Measurements from ENCODE around the gene TMEM72.

The TMEM72 gene

DNA sequence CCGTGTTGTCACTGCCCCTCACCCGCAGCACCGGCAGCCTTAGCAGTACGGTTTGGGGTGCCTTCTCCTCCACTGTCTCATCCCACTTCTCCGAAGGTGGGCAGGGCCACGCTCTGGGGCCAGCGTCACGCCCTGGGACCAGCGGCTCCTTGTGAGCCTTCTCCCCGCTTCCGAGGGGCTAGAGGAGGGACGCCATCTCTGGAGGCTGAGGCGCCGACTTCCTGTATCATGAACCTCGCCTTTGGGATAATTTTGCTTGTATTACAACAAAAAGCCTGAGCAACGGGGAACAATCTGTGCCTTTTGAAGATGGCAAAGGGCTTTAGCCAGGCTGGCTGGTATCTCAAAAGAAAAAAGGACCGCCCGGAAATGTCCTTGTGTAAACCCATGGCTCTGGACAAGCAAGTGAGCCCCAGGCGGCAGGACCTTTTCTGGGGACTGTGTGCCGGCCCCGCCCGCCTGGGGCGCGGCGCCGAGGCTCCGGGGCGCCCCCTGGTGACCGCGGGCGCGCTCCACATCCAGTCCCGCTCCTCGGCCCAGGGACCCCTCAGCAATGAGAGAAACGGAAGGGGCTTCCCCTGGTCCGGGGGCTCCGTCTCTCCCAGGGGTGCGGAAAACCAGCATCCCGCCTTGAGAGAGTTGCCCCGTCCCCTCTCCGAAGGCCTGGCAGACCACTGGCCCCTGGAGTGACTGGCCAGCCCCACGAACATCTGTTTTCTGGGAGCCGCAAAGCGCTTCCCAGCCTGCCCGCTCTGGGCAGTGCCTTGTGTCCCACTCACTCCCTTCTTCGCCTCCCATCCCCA is 63.7 kb downstream of the TMEM72 start:
- peak; percentile 87 for ATAC-seq

DNA sequence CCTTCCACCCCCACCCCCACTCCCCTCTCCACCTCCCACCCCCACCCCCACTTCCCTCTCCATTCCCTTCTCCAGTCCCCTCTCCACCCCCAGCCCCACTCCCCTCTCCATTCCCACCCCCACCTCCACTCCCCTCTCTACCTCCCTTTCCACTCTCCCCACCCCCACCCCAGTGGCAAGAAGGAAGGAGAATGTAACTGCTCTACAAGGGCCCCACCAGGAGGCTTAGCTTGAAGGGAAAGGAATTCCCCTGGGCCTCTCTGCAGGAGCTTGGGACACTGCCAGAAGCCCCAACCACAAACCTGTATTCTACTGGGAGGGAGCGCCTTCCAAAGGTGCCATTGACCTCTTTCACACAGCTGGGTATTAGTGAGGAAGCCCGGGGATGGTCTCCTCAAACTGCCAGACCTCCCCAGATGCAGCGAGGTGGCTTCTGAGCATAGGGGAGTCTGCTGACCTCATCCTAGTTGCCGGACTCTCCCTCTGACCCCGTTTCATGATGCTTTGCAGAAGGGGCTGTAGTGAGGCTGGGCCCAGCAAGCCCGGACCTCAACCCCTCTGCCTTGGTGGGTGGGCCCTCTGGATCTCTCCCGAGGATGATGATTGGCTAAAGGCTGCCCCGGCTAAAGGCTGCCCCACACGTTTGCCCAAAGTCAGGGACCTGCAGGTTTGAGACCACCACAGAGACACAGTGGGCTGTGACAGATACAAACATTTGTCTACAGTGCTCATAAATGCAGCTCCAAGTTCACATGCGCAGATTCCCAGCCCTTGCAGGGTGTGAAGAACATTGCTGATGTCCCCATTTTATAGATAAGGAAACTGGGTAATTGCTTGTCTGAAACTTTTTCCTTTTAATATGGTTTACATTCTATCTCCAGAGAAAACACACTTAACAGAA is 64.5 kb downstream of the TMEM72 start:
- ATAC-seq: peak; percentile 1; the same call in 1 of the 3 replicates
- TF ChIP-seq SNAI2 (CRISPR knock-in tag; IDR thresholded peaks at IDR 0.05): no peak
- TF ChIP-seq ESRRG (CRISPR knock-in tag; IDR thresholded peaks at IDR 0.05): no peak
- no peak for TF ChIP-seq TOX (CRISPR knock-in tag; IDR thresholded peaks at IDR 0.05; ENCODE audit: borderline replicate concordance)
- TF ChIP-seq, protein P1, sequence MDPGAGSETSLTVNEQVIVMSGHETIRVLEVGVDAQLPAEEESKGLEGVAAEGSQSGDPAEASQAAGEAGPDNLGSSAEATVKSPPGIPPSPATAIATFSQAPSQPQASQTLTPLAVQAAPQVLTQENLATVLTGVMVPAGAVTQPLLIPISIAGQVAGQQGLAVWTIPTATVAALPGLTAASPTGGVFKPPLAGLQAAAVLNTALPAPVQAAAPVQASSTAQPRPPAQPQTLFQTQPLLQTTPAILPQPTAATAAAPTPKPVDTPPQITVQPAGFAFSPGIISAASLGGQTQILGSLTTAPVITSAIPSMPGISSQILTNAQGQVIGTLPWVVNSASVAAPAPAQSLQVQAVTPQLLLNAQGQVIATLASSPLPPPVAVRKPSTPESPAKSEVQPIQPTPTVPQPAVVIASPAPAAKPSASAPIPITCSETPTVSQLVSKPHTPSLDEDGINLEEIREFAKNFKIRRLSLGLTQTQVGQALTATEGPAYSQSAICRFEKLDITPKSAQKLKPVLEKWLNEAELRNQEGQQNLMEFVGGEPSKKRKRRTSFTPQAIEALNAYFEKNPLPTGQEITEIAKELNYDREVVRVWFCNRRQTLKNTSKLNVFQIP (CRISPR knock-in tag; IDR thresholded peaks at IDR 0.05; ENCODE audit: borderline replicate concordance, low read depth): no peak
- TF ChIP-seq OSR1 (CRISPR knock-in tag; IDR thresholded peaks at IDR 0.05): no peak
- TF ChIP-seq CSDC2 (CRISPR knock-in tag; IDR thresholded peaks at IDR 0.05): no peak
- no peak for TF ChIP-seq PPARA (CRISPR knock-in tag; IDR thresholded peaks at IDR 0.05; ENCODE audit: borderline replicate concordance)
- no peak for TF ChIP-seq RARB (CRISPR knock-in tag; IDR thresholded peaks at IDR 0.05)
- no peak for TF ChIP-seq ZC3H10 (CRISPR knock-in tag; IDR thresholded peaks at IDR 0.05)
- TF ChIP-seq ISL1 (CRISPR knock-in tag; IDR thresholded peaks at IDR 0.05): no peak
- no peak for TF ChIP-seq BACH2 (CRISPR knock-in tag; IDR thresholded peaks at IDR 0.05; ENCODE audit: borderline replicate concordance)
- TF ChIP-seq TCF4 (CRISPR knock-in tag; IDR thresholded peaks at IDR 0.05; ENCODE audit: borderline replicate concordance): no peak

More for the DNA sequence above, 63.7 kb downstream of the TMEM72 start:
- TF ChIP-seq, protein P2, sequence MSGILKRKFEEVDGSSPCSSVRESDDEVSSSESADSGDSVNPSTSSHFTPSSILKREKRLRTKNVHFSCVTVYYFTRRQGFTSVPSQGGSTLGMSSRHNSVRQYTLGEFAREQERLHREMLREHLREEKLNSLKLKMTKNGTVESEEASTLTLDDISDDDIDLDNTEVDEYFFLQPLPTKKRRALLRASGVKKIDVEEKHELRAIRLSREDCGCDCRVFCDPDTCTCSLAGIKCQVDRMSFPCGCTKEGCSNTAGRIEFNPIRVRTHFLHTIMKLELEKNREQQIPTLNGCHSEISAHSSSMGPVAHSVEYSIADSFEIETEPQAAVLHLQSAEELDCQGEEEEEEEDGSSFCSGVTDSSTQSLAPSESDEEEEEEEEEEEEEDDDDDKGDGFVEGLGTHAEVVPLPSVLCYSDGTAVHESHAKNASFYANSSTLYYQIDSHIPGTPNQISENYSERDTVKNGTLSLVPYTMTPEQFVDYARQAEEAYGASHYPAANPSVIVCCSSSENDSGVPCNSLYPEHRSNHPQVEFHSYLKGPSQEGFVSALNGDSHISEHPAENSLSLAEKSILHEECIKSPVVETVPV (CRISPR knock-in tag; IDR thresholded peaks at IDR 0.05): no peak
- TF ChIP-seq ZNF8 (CRISPR knock-in tag; IDR thresholded peaks at IDR 0.05) (no peak), OSR1 (CRISPR knock-in tag; IDR thresholded peaks at IDR 0.05) (no peak), ARNTL (CRISPR knock-in tag; IDR thresholded peaks at IDR 0.05; ENCODE audit: borderline replicate concordance, low read depth) (no peak), ZFP3 (CRISPR knock-in tag; IDR thresholded peaks at IDR 0.05) (0 out of 2 replicates have a peak, but pooled peaks have one; percentile 47), ZNF565 (CRISPR knock-in tag; conservative IDR thresholded peaks at IDR 0.05; ENCODE audit: low read depth) (no peak)
- TF ChIP-seq, protein P1 (CRISPR knock-in tag; IDR thresholded peaks at IDR 0.05; ENCODE audit: borderline replicate concordance, low read depth): no peak

DNA sequence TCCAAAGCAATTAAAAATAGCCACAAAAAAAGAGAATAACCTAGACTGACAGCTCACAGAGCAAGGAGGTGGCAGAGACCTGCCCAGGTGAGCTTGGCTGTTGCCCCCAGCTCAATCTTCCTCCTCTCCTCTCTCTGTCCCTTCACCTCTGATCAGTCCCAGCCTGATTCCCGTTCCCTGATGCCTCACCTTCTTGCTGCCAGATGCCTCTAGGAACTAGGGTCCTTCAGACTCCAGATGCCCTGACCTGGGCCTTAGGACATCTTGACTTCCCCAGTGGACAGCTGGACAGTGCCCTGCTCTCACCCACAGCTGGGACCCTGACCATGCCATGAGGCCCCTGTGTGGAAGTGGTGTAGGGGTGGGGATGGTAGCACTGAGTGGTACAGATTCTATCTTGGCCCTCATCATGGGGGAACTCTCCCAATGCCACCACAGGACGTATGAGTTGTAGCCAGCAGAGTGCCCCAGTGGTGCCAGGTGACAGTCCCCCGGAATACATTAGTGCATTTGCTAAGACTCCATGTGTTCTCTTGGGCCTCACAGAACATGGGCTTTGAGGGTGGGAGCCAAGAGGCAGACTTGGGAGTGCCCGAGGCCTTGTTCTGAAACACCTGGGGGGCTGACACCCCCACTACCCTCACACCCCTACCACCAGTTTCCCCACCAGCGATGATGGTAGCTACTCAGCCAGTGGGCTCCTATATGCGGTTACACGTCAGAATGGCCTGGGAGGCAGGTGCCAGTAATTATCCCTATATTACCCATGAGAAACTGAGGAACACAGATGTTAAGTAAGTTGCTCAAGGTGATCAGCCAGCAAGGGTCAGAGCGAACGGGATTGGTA is 65.4 kb downstream of the TMEM72 start:
- no peak for ATAC-seq
- no peak for TF ChIP-seq ESRRG (CRISPR knock-in tag; IDR thresholded peaks at IDR 0.05)
- TF ChIP-seq ZNF70 (CRISPR knock-in tag; IDR thresholded peaks at IDR 0.05): no peak
- no peak for TF ChIP-seq GLIS3 (CRISPR knock-in tag; IDR thresholded peaks at IDR 0.05)
- TF ChIP-seq, protein P3, sequence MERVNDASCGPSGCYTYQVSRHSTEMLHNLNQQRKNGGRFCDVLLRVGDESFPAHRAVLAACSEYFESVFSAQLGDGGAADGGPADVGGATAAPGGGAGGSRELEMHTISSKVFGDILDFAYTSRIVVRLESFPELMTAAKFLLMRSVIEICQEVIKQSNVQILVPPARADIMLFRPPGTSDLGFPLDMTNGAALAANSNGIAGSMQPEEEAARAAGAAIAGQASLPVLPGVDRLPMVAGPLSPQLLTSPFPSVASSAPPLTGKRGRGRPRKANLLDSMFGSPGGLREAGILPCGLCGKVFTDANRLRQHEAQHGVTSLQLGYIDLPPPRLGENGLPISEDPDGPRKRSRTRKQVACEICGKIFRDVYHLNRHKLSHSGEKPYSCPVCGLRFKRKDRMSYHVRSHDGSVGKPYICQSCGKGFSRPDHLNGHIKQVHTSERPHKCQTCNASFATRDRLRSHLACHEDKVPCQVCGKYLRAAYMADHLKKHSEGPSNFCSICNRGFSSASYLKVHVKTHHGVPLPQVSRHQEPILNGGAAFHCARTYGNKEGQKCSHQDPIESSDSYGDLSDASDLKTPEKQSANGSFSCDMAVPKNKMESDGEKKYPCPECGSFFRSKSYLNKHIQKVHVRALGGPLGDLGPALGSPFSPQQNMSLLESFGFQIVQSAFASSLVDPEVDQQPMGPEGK (CRISPR knock-in tag; IDR thresholded peaks at IDR 0.05; ENCODE audit: borderline replicate concordance): no peak
- TF ChIP-seq, protein P4, sequence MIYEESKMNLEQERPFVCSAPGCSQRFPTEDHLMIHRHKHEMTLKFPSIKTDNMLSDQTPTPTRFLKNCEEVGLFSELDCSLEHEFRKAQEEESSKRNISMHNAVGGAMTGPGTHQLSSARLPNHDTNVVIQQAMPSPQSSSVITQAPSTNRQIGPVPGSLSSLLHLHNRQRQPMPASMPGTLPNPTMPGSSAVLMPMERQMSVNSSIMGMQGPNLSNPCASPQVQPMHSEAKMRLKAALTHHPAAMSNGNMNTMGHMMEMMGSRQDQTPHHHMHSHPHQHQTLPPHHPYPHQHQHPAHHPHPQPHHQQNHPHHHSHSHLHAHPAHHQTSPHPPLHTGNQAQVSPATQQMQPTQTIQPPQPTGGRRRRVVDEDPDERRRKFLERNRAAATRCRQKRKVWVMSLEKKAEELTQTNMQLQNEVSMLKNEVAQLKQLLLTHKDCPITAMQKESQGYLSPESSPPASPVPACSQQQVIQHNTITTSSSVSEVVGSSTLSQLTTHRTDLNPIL (CRISPR knock-in tag; IDR thresholded peaks at IDR 0.05; ENCODE audit: low read depth): no peak

All from SK-N-SH treated with all-trans-retinoic acid at 6 μM for 48 hours (cell line).